NCI-H1417 treated with DMSO at 0.1 percent for 48 hours (cell line): Measurements from ENCODE around the gene URAD.

ENCODE experiments used
- DNase-seq: peaks from one replicate; lab custom pipeline; 2025; lab: John Stamatoyannopoulos, UW

URAD gene

GRCh38 chr13:27956576-27957300 is 31.8 kb downstream of the URAD start:
- DNase-seq: no peak

DNA sequence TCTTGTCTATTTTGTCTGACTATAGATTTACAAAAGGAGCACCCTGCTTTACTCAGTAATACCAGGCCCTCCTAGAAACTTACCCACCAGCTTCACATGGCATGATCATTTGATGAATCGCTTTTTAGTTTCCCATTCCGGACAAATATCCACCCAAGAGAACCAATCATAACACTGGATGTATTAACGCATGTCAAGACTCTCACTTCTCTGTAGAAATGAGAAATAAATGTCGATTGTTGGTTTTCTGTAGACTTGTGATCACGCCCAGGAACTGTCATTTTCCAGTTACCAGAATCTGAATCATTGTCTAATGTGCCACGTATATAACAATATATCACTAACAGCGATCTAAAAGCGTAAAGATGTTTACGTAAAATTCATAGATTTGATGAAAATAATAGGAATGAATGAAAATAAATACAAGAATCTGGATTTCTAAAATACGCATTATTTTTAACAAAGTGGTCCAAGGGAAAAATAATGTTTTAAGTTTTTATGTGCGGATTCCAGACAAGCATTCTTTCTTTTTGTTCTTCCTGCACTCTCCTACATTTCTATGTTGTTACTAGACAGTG is 33.4 kb downstream of the URAD start:
- DNase-seq: no peak

DNA sequence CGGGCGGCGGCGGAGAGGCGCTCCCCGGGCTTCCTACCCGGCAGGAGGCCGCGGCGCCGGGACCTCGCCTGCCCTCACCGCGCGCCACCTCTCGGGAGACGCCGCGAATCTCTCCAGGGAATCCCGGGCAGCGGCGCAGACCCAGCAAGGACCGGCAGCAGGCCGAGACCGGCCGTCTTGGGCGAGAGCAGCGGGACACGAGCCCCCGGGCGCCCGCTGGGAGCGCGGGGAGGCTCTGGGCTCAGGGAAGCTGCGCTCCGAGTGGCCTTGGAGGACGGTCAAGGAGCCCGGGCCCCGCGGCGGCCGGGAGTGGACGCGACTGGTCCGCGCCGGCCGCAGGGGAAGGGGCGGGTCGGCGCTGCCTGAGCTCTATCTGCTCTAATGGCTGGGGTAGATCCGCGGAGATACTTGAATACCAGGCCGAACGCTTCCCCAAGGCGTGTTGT is 34.1 kb downstream of the URAD start:
- no peak for DNase-seq

DNA sequence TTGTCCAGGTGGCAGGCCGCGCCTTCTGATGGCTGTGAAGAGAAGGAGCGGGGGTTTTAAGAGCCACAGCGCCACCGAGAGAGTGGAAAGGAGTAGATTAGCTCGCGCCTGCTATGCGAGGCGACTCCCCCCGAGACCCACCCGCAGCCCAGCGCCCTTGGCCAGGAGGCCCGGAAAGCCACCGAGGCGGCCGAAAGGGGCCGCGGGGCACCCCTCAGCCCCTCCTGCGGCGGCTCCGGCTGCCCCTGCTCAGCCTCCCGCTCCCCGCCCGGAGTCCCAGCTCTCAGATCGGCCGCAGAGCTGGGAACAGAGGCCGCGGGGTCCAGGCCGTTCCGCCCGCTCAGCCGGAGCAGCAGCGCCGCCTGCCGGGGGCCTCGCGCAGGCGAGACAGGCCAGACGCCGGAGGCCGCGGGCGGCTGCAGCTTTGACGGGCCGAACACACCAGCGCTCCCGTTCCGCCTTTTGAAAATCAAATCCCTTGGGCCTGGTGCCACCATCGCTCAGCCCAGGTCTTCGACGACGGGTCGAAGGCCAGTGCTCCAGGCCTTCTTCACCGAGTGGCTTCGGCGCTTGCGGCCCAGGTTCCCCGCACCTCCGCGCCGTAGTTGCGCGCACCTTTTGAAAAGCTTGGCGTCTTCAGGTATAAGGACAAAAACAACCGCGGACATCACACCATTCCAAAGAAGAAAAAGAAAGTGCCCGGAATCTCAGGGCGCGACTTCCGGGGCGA is 34.7 kb downstream of the URAD start:
- DNase-seq: no peak

DNA sequence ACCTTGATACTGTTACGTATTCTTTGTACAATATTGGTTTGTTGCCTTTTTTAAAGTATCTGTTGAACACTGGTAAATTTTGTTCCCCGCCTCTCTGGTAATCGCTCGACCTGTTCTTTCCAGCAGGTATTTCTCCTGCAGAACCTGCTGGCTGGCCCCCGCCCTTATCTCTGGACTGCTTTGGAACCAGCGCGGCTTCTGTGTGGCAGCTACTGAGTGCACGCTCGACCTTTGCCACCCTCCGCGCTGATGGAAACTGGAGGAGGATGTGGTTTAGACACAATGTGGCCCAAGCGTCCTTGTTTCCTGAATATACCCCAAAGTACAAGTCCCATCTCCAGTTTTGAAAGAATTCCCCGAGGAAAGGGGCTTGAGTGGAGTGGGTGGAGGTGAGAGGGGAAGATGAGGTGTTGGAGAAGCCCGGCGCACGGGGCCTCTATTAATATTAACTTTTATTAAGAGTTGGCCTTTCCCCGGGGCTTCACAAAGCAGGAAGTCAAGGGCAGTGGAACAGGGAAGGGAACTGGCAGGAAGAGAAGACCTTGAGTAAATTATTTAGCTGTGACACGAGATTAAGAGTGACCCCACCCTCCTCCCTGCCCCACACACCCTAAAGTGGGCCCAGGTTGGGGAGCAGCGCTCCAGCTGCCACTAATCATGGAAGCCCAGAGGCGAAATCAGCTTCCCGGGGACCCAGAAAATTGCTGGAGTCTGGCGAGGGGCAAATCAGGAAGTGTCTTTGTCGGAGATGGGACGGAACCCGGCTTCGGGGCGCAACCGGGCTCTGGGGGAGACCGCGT is 35.4 kb downstream of the URAD start:
- DNase-seq: no peak

GRCh38 chr13:27942972-27943371 is 45.5 kb downstream of the URAD start:
- DNase-seq: no peak

DNA sequence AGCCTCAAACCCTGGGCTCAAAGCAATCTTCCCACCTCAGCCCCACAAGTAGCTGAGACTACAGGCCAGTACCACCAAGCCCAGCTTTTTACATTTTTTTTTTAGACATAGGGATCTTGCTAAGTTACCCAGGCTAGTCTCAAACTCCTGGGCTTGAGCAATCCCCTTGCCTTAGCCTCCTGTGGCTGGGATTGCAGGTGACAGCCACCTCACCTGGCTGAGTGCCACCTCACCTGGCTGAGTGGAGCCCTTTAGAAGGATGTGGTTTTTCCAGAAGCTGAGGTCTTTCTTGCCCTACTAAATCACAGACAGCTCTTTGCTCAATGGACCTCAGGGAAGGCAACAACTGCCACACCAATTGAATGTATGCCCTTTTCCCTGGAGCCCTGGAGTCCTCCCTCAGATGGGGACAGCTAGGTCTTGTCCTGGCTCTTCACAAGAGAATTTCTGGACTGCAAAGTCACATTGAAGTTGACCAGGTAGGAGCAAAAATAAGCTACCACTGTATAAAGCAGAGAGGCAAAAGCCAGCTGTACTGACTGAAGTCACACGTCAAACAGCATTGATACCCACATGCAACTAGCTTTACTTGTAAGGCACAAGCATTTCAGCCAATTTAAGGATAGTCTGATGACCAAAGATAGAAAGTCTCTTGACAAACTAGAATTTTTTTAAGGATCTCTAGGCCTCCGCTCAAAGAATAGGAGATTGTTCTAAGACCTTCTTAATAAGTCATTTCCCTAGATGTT is 54.7 kb downstream of the URAD start:
- DNase-seq: no peak

DNA sequence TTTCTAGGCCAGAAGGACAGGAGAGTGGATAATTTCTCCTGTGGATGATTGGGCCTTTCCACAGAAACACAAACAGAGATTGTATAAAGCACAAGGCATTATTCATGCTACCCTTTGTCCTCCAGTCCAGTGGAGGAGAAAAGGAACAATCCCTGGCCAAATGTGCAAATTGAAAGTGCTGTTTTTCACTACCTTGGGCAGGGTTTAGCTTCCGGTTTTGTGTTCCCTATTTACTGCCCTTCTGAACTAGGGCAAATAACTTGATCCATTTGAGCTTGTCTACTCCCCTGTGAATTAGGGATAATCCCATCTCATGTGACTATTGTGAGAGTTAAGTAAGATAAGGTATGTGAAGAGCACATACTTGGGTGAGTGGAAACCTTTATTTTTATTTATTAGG is 55.4 kb downstream of the URAD start:
- DNase-seq: no peak

DNA sequence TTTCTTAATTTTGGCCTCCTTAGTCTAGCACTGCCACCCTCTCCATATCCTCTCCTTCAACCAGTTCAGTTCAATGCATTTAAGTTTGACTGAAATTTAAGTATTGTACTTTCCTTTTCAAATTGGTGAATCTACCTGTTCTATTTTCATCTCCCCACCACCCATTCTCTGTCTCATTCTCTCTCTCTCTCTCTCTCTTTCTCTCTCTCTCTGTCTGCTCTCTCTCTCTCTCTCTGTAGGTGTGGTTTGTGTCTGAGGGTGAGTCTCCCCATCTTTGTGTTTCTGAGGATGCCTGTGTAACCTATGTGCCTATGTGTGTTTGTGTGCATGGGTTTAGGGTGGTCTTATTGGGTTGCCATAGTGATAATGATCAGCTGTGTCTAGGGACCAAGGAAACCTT is 58.6 kb downstream of the URAD start:
- DNase-seq: no peak

- DNase-seq: no peak
Measured at GRCh38 chr13:27928805-27929753, 59.4 kb downstream of the URAD start.

DNA sequence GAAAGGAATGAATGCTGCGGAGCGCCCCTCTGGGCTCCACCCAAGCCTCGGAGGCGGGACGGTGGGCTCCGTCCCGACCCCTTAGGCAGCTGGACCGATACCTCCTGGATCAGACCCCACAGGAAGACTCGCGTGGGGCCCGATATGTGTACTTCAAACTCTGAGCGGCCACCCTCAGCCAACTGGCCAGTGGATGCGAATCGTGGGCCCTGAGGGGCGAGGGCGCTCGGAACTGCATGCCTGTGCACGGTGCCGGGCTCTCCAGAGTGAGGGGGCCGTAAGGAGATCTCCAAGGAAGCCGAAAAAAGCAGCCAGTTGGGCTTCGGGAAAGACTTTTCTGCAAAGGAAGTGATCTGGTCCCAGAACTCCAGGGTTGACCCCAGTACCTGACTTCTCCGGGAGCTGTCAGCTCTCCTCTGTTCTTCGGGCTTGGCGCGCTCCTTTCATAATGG is 60.1 kb downstream of the URAD start:
- no peak for DNase-seq
